ENCODE data around the gene NFIX.
"Not testable (repeated sequence)": the region's sequence is repeated elsewhere in the genome, so short reads cannot be mapped to it uniquely, and the experiment has no call there.

The NFIX gene

DNA sequence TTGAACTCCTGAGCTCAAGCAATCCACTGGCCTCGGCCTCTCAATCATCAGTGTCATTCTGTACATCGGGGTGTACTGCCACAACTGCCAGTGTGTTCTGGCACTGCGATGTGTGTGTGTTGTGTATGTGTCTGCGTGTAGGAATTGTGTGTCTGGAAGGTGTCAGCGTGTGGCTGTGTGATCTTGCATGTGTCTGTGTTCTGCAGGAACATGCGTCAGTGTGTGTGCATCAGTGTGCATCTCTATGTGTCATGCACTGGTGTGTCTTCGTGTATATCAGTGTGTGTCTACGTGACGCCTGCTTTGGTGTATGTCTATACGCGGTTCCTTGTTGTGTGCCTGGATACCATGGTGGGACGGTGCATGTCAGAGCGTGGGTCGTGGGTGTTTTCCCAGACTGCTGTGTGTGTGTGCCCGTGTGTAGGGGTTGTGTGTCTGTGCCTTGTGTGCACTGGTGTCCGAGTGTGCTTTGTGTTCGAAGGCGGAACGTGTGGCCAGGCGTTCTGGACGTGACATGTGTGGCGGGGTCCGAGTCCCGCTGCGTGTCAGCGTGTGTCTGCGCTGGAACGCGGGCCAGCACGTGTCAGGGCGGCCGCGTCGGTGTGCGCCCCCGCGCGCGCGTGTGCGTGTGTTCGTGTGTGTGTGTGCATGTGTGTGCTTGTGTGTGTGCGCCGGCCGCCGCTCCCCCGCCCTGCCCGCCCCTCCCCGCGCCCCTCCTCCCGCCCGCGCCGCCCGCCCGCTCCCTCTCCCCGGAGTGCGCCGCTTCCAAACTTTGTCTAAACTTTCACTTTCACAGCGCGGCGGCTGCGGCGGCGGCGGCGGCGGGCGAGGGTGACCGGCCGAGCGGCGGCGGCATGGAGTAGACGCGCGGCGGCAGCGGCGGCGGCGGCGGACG is at the start of gene NFIX:
Gene NFIX, plus strand, starts transcription at position 775 of the 895 bp plus-strand sequence. CDS start 363 bp downstream, outside the sequence.
- peak; percentile 33 for DNase-seq

DNA sequence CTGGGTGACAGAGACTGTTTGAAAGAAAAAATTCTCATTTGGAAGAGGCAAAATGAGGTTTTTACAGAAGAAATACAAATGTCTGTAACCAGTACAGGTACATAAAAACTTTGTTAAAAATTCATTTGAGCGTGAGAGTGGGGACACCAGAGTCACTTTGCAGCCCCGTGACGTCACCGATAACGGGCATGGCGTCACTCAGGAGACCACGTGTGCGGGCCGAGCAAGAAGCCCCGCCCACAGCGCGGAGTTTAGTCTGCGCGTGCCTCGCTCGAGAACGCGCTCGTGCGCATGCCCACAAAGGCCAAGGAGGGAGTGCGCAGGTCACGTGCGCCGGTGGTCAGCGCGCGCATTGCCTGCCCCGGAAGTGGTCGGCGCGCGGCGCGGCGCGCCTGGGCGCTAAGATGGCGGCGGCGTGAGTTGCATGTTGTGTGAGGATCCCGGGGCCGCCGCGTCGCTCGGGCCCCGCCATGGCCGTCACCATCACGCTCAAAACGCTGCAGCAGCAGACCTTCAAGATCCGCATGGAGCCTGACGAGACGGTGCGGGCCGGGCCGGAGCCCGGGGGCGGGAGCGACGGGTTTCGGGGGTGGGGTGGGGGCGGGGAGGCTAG is 49.7 kb upstream of the NFIX start, which contains the start of gene RAD23A:
Gene RAD23A, plus strand, starts transcription at position 384 of the 613 bp plus-strand sequence. Its CDS starts 87 bp downstream, at position 471.
- DNase-seq: peak; percentile 98

DNA sequence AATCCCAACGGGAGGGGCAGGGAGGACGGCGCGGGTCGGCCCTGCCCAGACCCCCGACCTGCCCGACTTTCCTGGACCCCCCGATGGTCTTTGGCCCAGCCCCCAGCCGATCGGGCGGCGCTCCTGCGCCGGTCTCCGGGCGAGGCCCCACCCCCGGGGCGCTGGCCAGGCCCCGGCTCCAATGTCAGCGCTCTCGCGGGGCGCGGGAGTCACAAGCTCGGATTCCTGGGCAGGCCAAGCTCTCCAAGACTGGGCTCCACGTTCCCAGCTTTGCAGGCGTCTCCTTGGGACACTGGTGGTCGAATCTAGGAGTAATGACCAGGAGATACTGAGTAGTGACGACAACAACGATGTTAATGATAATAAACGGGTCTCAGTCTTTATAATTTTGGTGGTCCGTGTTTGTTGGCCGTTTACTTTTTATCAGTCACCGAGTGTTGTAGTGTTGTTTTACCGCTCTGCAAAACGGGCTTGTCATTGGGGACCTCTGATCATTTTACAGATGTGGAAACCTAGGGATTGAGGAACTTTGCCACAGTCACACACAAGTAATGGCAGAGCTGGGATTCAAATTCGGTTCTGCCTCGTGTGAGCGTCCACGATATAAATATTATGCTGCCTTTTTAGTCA is 49.1 kb upstream of the NFIX start:
- DNase-seq: peak; percentile 65

DNA sequence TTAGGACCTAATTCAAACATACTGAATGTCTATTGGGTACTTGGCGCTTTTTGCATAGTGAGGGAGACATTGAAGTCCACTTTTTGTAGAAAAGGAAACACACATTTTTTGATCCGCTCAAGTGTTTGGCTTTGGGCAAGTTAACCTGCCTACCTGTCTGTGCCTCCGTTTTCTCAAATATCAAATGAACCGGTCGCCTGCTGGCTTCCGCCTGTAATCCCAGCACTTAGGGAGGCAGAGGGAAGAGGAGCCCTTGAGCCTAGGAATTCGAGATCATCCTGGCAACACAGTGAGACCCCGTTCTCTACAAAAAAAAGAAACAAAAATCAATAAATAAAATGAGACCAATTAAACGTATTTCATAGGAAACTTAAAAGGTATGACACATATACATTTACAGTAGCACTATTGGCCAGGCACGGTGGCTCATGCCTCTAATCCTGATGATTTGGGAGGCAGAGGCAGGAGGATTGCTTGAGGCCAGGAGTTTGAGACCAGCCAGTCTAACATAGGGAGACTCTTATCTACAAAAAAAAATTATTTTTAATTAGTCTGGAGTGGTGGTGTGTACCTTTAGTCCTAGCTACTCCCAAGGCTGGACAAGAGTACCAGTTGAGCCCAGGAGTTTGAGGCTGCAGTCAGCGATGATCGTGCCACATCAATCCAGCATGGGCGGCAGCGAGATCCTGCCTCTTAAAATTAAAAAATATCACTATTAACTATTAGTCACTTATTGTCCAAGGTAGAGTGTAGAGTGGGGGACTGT is 48.4 kb upstream of the NFIX start:
- peak; percentile 30 for DNase-seq

DNA sequence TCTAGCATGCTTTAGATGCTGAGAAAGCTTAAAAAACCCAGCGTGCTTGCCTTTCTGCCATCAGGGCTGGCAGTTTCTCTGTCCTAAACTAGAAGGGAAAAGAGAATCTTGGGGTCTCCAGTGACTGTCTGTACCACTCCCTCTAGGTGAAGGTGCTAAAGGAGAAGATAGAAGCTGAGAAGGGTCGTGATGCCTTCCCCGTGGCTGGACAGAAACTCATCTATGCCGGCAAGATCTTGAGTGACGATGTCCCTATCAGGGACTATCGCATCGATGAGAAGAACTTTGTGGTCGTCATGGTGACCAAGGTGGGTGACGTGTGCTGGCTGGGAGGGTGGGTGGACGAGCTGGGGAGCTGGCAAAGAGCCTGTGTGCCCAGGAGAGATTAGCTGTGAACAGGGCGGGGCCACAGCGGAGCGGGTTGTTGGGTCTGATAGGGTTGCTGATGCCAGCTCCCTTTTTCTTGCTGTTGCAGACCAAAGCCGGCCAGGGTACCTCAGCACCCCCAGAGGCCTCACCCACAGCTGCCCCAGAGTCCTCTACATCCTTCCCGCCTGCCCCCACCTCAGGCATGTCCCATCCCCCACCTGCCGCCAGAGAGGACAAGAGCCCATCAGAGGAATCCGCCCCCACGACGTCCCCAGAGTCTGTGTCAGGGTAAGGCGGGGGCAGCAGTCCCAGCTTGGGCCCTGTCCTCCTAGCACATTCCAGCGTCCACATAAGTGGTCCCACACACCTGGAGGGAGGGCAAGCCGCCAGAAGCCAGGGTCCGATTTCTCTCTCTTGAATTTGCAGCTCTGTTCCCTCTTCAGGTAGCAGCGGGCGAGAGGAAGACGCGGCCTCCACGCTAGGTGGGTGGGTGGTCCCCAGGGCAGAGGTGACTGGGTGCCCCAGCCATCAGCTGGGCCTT is 47.3 kb upstream of the NFIX start:
- no peak for DNase-seq

DNA sequence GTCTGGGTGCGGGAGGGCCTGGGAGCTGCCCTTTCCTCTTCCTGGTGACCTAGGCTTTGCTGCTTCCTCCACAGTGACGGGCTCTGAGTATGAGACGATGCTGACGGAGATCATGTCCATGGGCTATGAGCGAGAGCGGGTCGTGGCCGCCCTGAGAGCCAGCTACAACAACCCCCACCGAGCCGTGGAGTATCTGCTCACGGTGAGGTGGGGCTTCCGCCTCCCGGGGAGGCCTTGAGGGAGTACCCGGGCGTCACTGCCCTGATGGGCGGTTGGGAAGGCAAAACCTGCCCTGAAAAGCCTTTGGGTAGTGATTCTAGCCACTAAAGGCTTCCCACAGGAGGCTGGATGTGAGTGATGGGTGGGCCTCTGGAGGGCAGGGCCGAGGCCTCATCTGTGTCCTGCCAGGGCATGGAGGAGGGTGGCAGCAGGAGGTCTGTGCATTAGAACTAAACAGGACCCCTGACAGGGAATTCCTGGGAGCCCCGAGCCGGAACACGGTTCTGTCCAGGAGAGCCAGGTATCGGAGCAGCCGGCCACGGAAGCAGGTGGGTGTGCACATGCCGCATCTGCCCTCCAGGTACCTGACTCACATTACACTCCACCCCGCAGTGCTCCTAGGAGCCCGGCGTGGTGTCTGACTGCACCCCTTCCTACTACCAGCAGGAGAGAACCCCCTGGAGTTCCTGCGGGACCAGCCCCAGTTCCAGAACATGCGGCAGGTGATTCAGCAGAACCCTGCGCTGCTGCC is 46.5 kb upstream of the NFIX start:
- no peak for DNase-seq

DNA sequence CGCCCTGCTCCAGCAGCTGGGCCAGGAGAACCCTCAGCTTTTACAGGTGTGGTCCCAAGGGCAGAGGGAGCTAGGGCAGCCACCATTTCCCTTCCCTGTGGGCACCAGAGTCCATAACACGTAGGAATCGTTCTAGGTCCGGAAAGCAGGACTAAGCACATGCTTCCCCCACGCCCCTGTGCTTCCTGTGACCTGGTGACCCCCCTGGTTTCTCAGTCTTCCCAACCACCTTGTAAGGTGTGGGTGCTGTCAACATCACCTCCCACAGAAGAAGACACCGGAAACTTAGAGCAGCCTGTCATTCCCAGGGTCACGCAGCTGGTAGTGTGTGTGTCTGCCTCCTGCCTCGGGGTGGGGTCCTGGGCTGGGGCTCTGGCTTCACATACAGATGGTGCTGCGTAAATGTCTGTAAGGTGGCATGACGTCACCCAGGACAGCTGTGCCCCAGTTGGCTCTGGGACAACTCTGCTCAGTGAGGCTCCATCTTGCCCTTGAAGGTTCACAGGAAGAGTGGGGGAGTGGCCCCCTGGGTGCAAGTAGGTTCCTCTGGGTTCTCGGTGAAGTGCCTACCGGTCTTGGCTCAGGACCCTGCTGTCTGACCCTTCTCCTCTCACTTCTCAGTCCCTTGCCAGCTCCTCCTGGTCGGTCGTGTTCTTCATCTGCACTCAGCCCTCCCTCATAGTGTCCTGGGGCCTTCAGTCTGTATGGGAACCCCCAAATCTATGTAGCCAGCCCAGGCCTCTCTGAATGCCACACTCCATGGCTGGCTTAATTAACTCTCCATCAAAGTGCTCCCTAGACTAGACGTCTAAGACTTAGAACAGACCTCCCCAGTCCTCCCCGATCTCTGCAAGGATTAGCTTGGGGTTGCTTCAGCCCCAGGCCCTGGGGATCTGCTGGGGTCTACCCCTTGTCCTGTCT is 45.7 kb upstream of the NFIX start:
- DNase-seq: no peak

DNA sequence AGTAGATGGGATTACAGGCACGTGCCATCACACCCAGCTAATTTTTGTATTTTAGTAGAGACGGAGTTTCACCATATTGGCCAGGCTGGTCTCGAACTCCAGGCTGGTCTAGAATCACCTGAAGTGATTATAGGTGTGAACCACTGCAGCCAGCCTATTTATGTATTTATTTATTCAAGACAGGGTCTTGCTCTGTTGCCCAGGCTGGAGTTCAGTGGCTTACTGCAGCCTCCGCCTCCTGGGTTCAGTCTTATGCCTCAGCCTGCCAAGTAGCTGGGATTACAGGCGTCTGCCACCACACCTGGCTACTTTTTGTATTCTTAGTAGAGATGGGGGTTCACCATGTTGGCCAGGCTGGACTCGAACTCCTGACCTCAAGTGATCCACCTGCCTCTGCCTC is 43.2 kb upstream of the NFIX start:
- not testable (repeated sequence) for DNase-seq

DNA sequence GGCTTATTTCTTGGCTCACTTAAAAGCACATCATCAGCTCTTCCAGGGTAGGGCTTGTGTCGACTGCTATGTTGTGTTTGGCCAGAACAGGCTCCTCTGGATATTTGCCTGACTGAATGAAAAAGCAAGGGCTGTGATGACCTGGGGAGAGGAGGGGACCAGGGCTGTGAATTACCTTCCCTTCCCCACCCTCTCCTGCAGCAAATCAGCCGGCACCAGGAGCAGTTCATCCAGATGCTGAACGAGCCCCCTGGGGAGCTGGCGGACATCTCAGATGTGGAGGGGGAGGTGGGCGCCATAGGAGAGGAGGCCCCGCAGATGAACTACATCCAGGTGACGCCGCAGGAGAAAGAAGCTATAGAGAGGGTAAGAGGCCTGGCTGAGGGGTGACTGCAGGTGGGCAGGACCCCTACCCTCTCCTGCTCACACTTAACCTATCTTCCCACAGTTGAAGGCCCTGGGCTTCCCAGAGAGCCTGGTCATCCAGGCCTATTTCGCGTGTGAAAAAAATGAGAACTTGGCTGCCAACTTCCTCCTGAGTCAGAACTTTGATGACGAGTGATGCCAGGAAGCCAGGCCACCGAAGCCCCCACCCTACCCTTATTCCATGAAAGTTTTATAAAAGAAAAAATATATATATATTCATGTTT is 42.7 kb upstream of the NFIX start:
- DNase-seq: peak; percentile 64

DNA sequence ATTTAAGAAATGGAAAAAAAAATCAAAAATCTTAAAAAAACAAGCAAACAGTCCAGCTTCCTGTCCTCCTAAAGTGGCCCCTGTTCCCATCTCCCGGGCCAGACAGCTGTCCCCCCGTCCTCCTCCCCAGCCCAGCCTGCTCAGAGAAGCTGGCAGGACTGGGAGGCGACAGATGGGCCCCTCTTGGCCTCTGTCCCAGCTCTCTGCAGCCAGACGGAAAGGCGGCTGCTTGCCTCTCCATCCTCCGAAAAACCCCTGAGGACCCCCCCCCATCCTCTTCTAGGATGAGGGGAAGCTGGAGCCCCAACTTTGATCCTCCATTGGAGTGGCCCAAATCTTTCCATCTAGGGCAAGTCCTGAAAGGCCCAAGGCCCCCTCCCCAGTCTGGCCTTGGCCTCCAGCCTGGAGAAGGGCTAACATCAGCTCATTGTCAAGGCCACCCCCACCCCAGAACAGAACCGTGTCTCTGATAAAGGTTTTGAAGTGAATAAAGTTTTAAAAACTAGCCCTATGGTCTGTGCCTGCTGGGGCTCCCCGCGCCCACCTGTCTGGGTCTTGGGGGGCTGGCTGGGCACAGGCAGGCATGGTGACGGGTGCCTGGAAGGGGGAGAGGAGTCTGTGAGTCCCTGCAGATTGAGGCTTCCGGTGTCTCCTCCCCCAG is 42.0 kb upstream of the NFIX start:
- DNase-seq: peak; percentile 76

DNA sequence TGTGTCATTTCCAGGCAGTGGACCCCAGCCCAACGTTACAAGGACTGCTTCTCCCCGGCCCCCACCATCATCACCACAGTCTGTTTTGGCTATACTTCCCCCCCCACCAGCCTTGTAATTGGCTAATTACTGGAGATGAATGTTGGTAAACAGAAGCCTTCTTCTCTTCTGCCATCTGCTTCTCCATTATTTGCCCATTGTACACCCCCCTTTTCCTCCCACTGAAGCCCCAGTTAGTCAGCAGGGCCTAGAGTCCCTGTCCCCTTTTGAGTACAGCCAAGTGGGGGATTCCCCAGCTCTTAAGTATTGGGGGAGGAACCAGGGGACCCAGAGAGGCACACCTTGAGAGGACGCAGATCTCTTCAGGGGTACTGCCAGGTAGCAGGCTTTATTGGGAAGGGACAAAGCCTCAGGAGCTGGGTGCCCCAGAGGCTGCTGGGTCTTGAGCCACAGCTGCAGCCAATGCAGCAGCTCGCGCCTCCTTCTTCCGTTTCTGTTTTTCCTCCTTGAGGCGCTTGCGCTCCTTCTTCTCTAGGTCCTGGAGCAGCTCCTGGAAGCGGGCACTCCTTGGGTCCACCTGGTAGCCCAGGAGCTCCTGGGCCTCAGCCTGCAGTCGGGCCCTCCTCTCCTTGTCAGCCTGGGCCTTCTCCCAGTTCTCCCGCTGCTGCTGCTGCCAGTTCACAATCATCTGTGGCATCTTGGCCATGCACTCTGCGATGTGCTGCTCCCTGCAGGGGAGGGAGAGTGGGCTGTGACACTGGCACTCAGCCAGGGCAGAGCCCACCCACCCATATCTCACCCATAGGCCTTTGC is 41.3 kb upstream of the NFIX start:
- DNase-seq: no peak

DNA sequence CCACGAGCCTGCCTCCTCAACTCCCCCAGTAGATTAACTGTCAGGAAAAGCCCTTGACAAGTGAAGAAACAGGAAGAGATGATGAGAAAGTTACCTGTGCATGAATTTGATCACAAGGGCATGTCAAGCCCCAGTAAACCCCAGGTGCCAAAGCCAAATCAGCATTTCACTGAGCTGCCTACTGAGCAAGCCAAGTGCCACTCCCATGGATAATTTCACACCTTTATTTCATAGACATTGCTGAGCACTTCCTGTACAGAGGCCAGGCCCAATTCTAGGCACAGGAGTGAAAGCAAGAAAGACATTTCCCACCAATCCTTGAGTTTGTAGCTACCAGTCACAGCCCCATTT is 40.7 kb upstream of the NFIX start:
- peak; percentile 21 for DNase-seq

DNA sequence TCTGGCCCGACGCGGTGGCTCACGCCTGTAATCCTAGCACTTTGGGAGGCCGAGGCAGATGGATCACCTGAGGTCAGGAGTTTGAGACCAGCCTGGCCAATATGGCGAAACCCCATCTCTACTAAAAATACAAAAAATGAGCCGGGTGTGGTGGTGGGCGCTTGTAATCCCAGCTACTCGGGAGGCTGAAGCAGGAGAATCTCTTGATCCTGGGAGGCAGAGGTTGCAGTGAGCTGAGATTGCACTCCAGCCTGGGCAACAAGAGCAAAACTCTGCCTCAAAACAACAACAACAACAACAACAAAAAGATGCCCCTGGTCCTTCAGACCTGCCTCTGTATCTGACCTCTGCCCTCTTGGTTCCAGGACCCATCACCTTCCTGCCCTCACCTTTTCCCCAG is 39.7 kb upstream of the NFIX start:
- DNase-seq: not testable (repeated sequence)

DNA sequence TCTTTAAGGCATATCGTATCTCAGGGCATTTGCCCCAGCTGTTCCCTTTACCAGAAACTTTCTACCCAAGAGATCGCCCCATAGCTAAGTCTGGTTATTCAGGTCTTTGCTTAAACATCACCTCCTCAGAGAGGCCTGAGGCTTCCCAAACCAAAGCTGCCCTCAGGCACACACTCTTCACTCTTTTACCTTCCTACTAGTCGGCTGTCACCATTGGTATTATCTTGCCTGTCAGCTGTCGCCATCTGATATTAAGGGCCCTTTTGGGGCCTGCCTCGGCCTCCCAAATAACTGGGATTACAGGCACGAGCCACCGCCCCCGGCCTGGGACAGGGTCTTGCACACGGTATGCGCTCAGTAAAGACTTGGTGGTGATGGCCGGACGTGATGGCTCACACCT is 39.3 kb upstream of the NFIX start:
- DNase-seq: no peak

DNA sequence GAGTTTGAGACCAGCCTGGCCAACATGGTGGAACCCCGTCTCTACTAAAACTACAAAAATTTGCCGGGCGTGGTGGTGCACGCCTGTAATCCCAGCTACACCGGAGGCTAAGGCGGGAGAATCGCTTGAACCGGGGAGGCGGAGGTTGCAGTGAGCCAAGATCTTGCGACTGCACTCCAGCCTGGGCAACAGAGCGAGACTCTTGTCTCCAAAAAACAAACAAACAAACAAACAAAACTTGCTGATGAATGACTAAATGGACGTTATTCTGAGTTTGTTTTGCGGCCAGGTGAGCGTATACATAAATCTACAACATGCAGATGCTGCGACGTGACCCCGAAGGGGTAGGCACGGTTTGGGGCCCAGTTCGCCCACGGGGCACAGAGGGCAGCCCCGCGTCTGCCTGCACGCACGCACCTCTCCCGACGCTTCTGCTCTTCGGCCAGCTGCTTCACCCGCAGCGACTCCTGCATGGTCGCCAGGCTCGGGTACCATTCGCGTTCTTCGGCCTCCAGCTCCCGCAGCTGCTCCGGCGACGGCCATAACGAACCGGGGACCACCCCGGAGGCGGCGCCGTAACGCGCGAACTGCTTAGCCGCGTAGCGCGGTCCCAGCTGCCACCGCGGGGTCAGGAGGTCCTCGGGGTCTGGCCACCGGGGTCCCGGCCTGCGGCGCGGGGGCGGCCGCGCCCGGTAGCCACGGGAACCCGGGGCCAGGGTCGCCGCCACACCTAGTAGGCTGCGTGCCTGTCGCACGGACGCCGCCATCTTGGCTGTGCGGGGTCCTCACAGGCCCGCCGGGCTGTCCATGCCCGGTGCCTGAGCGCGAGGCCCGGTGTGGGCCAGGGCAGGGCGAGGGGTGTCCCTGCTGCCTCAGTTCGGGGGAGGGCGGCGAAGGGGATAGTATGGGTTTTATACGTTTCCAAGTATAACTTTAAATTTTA is 38.6 kb upstream of the NFIX start, which contains the start of gene GADD45GIP1:
Gene GADD45GIP1, minus strand, starts transcription at position 778 of the 943 bp plus-strand sequence. Its CDS starts 11 bp downstream, at position 767.
- DNase-seq: peak; percentile 77

DNA sequence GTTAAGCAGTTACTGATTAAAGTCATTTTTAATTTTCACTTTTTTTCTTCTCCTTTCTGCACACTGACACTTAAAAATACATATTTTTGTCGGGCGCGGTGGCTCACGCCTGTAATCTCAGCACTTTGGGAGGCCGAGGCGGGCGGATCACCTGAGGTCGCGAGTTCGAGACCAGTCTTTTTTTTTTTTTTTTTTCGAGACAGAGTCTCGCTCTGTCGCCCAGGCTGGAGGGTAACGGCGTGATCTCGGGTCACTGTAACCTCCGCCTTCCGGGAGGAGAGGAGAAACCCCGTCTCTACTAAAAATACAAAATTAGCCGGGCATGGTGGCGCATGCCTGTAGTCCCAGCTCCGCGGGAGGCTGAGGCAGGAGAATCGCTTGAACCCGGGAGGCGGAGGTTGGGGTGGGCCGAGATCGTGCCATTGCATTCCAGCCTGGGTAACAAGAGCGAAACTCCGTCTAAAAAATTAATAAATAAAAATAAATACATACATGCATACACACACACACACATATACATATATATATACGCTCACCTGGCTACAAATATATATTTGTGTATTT is 37.8 kb upstream of the NFIX start:
- not testable (repeated sequence) for DNase-seq
